ENCODE results near the gene UBE2J2. TPM values are rescaled to one million over a fixed set of nuclear protein-coding genes. Genes with fewer than 3 reads are reported as not detected.
"Not testable (repeated sequence)": the region's sequence is repeated elsewhere in the genome, so short reads cannot be mapped to it uniquely, and the experiment has no call there.

The UBE2J2 gene
- total and polyA plus RNA-seq, 3 donors from 2014 or later, result 133 to 203 (median 139) TPM

DNA sequence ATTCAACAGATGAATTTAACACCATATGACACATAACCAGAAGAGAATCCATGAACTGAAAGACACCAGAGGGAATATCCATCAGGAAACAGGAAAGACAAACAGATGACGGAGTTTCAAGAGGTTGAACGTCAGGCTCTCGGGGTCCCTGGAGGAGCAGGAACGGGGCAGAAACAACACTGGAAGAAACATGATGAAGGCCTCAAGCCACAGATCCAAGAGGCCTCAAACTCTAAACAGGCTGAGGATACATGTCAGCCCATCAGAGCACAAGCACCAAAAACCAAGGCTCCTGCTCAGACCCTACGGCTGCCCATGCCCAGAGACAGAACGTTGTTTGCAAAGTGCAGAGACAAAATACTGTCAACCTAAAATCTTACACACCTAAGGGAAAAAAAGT, 43.8 kb upstream of the UBE2J2 start:
- H3K27ac ChIP-seq, result peak overlapping the region in 1 of 2 donors; percentile 37
- H3K27me3 ChIP-seq, result no peaks in the 10 kb centered on the region
- intact Hi-C loops (cut with DNase I; ENCODE audit: low total_unique reads), result no loop called here
- no peak for TF ChIP-seq POLR2A (IDR thresholded peaks at IDR 0.05)
- TF ChIP-seq, protein P1, sequence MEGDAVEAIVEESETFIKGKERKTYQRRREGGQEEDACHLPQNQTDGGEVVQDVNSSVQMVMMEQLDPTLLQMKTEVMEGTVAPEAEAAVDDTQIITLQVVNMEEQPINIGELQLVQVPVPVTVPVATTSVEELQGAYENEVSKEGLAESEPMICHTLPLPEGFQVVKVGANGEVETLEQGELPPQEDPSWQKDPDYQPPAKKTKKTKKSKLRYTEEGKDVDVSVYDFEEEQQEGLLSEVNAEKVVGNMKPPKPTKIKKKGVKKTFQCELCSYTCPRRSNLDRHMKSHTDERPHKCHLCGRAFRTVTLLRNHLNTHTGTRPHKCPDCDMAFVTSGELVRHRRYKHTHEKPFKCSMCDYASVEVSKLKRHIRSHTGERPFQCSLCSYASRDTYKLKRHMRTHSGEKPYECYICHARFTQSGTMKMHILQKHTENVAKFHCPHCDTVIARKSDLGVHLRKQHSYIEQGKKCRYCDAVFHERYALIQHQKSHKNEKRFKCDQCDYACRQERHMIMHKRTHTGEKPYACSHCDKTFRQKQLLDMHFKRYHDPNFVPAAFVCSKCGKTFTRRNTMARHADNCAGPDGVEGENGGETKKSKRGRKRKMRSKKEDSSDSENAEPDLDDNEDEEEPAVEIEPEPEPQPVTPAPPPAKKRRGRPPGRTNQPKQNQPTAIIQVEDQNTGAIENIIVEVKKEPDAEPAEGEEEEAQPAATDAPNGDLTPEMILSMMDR (IDR thresholded peaks at IDR 0.05), result no peak
- 89 to 90% methylated on average over 6 of the region's 6 CpGs for WGBS, 2 donors
- peaks cover 10% of the 10 kb centered on the region for H3K4me1 ChIP-seq
- H3K4me3 ChIP-seq, result no peak overlapping the region
- no peak for DNase-seq
- no peaks in the 10 kb centered on the region for H3K36me3 ChIP-seq (ENCODE audit: low read depth, missing control alignments)
- no peaks in the 10 kb centered on the region for H3K9me3 ChIP-seq

DNA sequence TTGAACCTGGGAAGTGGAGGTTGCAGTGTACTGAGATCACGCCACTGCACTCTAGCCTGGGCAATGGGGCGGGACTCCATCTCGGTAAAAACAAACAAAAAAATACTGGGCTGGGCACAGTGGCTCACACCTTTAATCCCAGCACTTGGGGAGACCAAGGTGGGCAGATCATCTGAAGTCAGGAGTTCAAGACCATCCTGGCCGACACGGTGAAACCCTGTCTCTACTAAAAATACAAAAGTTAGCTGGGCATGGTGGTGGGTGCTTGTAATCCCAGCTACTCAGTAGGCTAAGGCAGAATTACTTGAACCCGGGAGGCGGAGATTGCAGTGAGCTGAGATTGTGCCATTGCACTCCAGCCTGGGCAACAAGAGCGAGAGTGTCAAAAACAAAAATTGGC, 42.5 kb upstream of the UBE2J2 start:
- H3K4me3 ChIP-seq; DNase-seq; H3K9me3 ChIP-seq; H3K27ac ChIP-seq; H3K36me3 ChIP-seq (ENCODE audit: low read depth, missing control alignments); H3K27me3 ChIP-seq; intact Hi-C loops (cut with DNase I; ENCODE audit: low total_unique reads): not testable (repeated sequence)
- peaks cover 10% of the 10 kb centered on the region for H3K4me1 ChIP-seq
- 92 to 95% methylated on average over 8 of the region's 8 CpGs for WGBS, 2 donors

DNA sequence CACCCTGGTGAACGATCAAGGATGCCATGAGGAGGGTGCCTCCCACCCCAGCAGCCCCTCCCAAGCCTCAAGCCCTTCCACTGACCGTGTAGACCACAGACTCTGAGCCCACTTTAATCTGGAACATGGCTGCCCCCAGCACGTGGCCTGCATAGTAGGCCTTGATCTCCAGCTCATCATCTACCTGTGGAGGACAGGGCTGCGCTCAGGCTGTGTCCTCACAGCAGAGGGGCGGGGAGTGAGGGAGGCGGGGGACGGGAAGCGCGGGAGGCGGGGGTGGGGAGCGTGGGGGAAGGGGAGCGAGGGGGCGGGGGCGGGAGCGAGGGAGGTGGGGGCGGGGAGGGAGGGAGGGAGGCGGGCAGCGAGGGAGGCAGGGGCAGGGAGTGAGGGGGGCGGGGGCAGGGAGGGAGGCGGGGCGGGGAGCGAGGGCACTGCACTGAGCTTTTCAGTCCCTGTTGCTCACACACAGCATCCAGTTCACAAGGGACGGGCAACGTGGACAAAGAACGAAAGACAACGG, 41.8 kb upstream of the UBE2J2 start:
- Histone ChIP-seq H3K27me3 (no peaks in the 10 kb centered on the region), H3K36me3 (ENCODE audit: low read depth, missing control alignments) (no peaks in the 10 kb centered on the region), H3K4me1 (peaks cover 10% of the 10 kb centered on the region), H3K27ac (no peak overlapping the region), H3K4me3 (no peak overlapping the region), H3K9me3 (no peaks in the 10 kb centered on the region)
- 74 to 81% methylated on average over 13 to 26 of the region's 26 CpGs for WGBS, 2 donors
- TF ChIP-seq, protein P1 (IDR thresholded peaks at IDR 0.05), result no peak
- TF ChIP-seq POLR2A (IDR thresholded peaks at IDR 0.05), result no peak
- DNase-seq, result no peak
- intact Hi-C loops (cut with DNase I; ENCODE audit: low total_unique reads), result no loop called here

DNA sequence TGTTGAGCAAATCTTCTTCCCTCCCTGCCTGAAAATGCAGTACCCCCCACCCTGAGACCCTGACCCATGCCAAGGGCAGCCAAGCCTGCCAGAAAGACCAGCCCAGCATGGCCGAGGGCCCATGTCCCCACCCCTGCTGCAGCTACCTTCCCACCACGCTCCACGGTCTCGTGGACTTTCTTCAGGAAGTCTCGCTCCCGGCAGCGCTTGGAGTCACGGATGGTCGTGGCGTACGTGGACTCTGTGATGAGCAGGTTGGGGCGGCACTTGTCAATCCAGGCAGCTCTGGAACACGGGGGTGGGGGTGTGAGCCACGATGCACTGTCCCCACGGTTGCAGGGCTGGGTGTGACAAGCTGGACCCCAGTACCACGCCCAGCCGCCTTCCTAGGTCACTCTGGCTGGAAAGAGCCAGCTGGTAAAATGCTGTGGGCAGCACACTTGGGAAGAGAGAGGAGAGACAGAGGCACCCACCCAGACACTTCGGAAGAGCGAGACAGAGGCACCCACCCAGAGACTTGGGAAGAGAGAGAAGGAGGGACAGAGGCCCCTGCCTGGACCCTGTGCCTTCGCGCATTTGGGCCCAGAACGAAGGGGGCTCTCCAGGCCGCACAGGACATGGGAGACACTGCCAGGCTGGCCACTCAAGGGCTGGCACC, 41.2 kb upstream of the UBE2J2 start:
- Histone ChIP-seq H3K4me1 (peaks cover 10% of the 10 kb centered on the region), H3K27ac (no peak overlapping the region), H3K4me3 (no peak overlapping the region), H3K9me3 (no peaks in the 10 kb centered on the region), H3K36me3 (ENCODE audit: low read depth, missing control alignments) (no peaks in the 10 kb centered on the region), H3K27me3 (no peaks in the 10 kb centered on the region)
- intact Hi-C loops (cut with DNase I; ENCODE audit: low total_unique reads), result no loop called here
- 89 to 92% methylated on average over 22 to 23 of the region's 23 CpGs for WGBS, 2 donors
- no peak for DNase-seq
- TF ChIP-seq, protein P1 (IDR thresholded peaks at IDR 0.05), result no peak
- no peak for TF ChIP-seq POLR2A (IDR thresholded peaks at IDR 0.05)

DNA sequence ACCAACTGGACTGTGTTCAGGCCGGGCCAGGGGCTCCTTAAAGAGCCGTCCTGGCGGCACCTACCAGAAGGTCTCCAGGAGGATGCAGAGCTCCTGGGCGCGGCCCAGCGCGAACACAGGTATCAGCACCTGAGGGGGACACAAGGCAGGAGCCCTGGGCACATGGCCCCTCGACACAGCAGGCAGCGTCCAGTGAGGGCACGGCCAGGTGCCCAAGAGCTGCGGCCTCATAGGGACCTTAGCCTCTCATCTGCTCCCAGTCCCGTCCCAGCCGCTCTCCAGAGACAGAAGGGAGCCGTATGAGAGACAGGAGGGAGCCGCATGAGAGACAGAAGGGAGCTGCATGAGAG, 40.6 kb upstream of the UBE2J2 start:
- Histone ChIP-seq H3K9me3 (no peaks in the 10 kb centered on the region), H3K4me3 (no peak overlapping the region), H3K27me3 (no peaks in the 10 kb centered on the region), H3K4me1 (peaks cover 15% of the 10 kb centered on the region), H3K27ac (no peak overlapping the region), H3K36me3 (ENCODE audit: low read depth, missing control alignments) (no peaks in the 10 kb centered on the region)
- no peak for DNase-seq
- TF ChIP-seq, protein P1 (IDR thresholded peaks at IDR 0.05), result no peak
- no peak for TF ChIP-seq POLR2A (IDR thresholded peaks at IDR 0.05)
- WGBS, 2 donors, result 85 to 93% methylated on average over 7 to 15 of the region's 15 CpGs
- intact Hi-C loops (cut with DNase I; ENCODE audit: low total_unique reads), result no loop called here

Data from testis (tissue), 3 donors.